Measurements from ENCODE around the gene DLL3.

DLL3 gene

DNA sequence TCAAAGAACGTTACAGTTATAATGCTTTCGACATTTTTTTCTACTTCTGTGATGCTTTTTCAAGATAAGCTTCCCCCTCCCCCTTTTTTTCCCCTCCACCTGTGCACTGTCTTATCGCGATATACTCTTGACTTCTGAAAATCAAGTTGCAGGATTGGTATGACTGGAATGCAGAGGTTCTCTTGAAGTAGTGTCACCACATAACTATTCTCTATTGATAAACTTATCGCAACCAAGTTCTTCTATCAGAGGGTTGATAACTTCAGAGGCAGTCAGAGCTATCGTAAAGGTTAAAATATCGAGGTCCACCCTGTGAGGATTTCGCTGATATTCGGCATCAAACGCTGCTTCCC lies 40.4 kb downstream of the DLL3 start:
- H3K4me1 ChIP-seq (ENCODE audit: control insufficient read depth, insufficient read depth, low read length, poor library complexity, severe bottlenecking) = peaks cover 7% of the 10 kb centered on the region
- H3K27ac ChIP-seq (ENCODE audit: low read depth, low read length, severe bottlenecking) = peak overlapping the region; percentile 97
- no peaks in the 10 kb centered on the region for H3K36me3 ChIP-seq (ENCODE audit: control insufficient read depth, insufficient read depth, low read length)
- 5 to 6% methylated on average over 8 of the region's 10 CpGs for WGBS, 2 experiments (ENCODE audit: insufficient coverage in 2 of 2)
- H3K4me3 ChIP-seq (ENCODE audit: extremely low read depth, insufficient read depth, low read length, poor library complexity, severe bottlenecking) = peak overlapping the region; percentile 62
- no peaks in the 10 kb centered on the region for H3K9me3 ChIP-seq (ENCODE audit: control insufficient read depth, low read length)

DNA sequence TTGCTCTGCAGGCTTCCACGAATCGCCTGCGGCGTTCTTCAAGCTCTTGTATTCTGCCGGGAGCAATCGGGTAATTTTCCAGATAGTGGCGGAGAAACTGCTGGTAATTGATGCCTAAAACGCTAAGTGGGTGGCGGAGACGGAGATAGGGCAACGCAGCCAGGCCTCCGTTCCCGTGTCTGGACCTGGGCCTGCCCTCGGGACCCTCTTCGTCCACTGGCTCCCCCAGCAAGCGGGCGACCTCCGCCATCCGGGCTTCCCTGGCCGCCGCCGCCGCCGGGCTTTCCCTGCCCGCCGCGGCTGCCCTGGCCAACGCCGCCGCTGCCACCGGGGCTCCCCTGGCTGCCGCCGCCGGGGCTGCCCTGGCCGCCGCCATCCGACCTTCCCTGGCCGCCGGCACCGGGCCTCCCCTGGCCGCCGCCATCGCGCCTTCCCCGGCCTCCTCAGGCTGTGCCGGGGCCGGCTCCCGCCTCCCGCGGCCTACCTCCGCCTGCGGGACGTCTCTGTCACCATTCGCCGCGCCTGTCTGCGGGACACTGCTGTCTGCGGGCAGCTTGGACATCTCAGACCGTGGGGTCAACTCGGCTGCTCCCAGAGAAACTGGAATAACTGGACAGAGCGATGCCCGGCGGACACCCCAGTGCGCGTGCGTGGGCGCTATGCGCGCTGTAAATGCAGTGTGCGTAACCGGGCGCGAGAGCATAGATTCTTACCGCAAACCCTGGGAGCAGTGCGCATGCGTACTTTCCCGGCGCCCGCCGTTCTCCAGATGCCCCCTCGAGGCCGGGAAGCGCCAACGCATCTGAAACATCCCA lies 41.0 kb downstream of the DLL3 start, which contains the start of gene EID2:
EID2 (minus strand) TSS at position 644 of the 815 bp plus-strand sequence; CDS start at position 562, 82 bp downstream.
- WGBS, 2 experiments (ENCODE audit: insufficient coverage in 2 of 2) = 0 to 1% methylated on average over 79 to 80 of the region's 84 CpGs
- Histone ChIP-seq H3K4me3 (ENCODE audit: extremely low read depth, insufficient read depth, low read length, poor library complexity, severe bottlenecking) (peak within 1 kb of the TSS; percentile 62), H3K9me3 (ENCODE audit: control insufficient read depth, low read length) (no peaks in the 10 kb centered on the region), H3K36me3 (ENCODE audit: control insufficient read depth, insufficient read depth, low read length) (no peaks in the 10 kb centered on the region), H3K27ac (ENCODE audit: low read depth, low read length, severe bottlenecking) (peak within 1 kb of the TSS; percentile 97), H3K4me1 (ENCODE audit: control insufficient read depth, insufficient read depth, low read length, poor library complexity, severe bottlenecking) (peaks cover 7% of the 10 kb centered on the region)

DNA sequence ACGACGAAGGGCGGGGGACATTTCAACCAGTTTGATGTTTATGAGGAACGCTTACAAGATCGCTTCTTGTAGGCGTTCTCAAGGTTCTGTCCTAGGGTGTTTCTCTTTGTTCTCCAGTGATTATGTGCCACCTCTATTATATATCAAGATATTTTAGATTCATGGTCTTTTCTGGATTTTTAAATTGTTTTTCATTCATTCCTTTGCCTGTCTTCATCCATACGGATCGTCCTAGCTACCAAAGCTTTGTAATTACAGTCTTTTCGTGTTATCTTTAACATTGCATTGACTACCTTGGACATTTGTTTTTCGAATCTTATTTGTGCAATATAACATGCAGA lies 41.6 kb downstream of the DLL3 start:
- Histone ChIP-seq H3K4me1 (ENCODE audit: control insufficient read depth, insufficient read depth, low read length, poor library complexity, severe bottlenecking) (peaks cover 7% of the 10 kb centered on the region), H3K27ac (ENCODE audit: low read depth, low read length, severe bottlenecking) (no peak overlapping the region), H3K4me3 (ENCODE audit: extremely low read depth, insufficient read depth, low read length, poor library complexity, severe bottlenecking) (no peak overlapping the region), H3K36me3 (ENCODE audit: control insufficient read depth, insufficient read depth, low read length) (no peaks in the 10 kb centered on the region), H3K9me3 (ENCODE audit: control insufficient read depth, low read length) (no peaks in the 10 kb centered on the region)
- WGBS, 2 experiments (ENCODE audit: insufficient coverage in 2 of 2) = 0 to 43% methylated on average over 2 to 5 of the region's 10 CpGs

DNA sequence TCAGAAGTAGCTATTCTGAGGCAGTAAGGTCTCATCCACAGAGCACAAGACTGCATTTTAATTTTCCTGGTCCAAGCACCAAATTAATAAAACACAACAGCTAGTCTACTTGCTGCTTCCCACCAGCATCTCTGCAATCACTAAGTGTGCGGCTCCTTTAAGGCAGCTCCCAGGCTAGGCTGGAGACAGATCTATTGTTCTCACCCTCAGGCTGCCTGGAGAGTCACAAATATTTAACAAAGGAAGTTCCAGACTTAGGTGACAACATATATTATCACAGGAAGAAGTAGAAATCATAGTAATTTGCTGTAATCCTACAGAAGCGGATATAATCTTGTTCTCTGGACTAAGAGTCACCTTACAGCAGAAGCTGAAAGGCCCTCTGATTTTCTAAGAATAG lies 43.5 kb downstream of the DLL3 start:
- 56 to 70% methylated on average over 2 of the region's 2 CpGs for WGBS, 2 experiments (ENCODE audit: insufficient coverage in 2 of 2)
- Histone ChIP-seq H3K4me1 (ENCODE audit: control insufficient read depth, insufficient read depth, low read length, poor library complexity, severe bottlenecking) (peaks cover 7% of the 10 kb centered on the region), H3K36me3 (ENCODE audit: control insufficient read depth, insufficient read depth, low read length) (no peaks in the 10 kb centered on the region), H3K9me3 (ENCODE audit: control insufficient read depth, low read length) (no peaks in the 10 kb centered on the region), H3K27ac (ENCODE audit: low read depth, low read length, severe bottlenecking) (no peak overlapping the region), H3K4me3 (ENCODE audit: extremely low read depth, insufficient read depth, low read length, poor library complexity, severe bottlenecking) (no peak overlapping the region)

DNA sequence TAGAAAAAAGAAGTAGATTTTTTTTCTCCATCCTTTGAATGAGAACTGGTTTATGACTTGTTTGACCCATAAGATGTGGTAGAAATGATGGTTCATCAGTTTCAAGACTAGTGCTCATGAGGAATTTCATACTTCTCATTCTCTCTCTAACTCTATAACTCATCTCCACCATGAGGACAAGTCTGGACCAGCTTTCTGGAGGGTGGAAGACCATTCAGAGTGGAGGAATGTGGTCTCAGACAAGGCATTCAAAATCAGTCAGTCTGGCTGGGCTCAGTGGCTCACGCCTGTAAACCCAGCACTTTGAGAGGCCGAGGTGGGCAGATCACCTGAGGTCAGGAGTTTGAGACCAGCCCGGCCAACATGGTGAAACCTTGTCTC lies 44.7 kb downstream of the DLL3 start:
- Histone ChIP-seq H3K9me3 (ENCODE audit: control insufficient read depth, low read length) (no peaks in the 10 kb centered on the region), H3K27ac (ENCODE audit: low read depth, low read length, severe bottlenecking) (no peak overlapping the region), H3K4me1 (ENCODE audit: control insufficient read depth, insufficient read depth, low read length, poor library complexity, severe bottlenecking) (peaks cover 5% of the 10 kb centered on the region), H3K4me3 (ENCODE audit: extremely low read depth, insufficient read depth, low read length, poor library complexity, severe bottlenecking) (no peak overlapping the region), H3K36me3 (ENCODE audit: control insufficient read depth, insufficient read depth, low read length) (no peaks in the 10 kb centered on the region)
- WGBS, 2 experiments (ENCODE audit: insufficient coverage in 2 of 2) = 93 to 96% methylated on average over 2 to 3 of the region's 3 CpGs

DNA sequence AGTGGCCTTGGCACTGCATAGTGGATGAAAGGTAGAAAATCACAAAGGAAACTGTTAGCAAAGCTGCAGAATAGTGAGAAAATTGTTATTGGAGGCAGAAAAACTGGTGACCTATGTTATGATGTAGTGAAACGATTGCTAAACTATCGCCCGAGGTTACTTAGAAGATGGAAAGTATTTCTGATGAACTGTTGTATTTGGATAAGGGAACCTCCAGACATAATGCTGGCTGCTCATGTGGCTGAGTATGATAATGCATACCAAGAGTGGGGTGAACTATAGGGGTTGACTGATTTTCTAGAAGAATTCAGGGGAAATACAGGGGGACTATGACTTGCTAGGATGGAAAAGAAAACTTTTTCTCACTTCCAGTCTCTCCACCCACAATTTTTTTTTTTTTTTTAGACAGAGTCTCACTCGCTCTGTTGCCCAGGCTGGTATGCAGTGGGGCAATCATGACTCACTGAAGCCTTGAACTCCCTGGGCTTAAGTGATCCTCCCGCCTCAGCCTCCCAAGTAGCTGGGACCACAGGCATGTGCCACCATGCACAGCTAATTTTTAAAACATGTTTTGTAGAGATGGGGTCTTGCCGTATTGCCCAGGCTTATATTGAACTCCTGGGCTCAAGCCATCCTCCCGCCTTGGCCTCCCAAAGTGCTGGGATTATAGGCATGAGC lies 45.6 kb downstream of the DLL3 start:
- H3K4me1 ChIP-seq (ENCODE audit: control insufficient read depth, insufficient read depth, low read length, poor library complexity, severe bottlenecking) = no peaks in the 10 kb centered on the region
- WGBS, 2 experiments (ENCODE audit: insufficient coverage in 2 of 2) = 94 to 97% methylated on average over 5 to 6 of the region's 7 CpGs
- no peaks in the 10 kb centered on the region for H3K9me3 ChIP-seq (ENCODE audit: control insufficient read depth, low read length)
- H3K36me3 ChIP-seq (ENCODE audit: control insufficient read depth, insufficient read depth, low read length) = no peaks in the 10 kb centered on the region
- H3K4me3 ChIP-seq (ENCODE audit: extremely low read depth, insufficient read depth, low read length, poor library complexity, severe bottlenecking) = no peak overlapping the region
- H3K27ac ChIP-seq (ENCODE audit: low read depth, low read length, severe bottlenecking) = no peak overlapping the region

DNA sequence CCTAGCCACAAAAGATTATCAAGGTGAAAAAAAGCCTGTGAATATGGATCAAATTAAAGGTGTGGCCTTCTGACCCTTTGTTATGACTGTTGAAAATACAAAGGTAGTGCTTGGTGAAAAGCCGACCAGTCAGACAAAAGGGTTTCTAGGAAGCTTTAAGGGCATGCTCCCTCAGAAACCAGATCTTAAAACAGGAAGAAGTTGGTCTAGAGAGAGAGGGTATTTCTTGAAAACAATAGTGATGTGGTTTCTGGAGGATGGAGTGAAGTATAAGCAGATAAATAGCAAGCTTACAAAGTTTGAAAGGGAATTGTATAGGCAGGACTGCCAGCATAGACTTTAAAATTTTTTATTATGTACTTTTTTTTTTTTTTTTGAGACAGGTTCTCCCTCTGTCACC lies 46.2 kb downstream of the DLL3 start:
- no peaks in the 10 kb centered on the region for H3K9me3 ChIP-seq (ENCODE audit: control insufficient read depth, low read length)
- H3K4me1 ChIP-seq (ENCODE audit: control insufficient read depth, insufficient read depth, low read length, poor library complexity, severe bottlenecking) = no peaks in the 10 kb centered on the region
- H3K27ac ChIP-seq (ENCODE audit: low read depth, low read length, severe bottlenecking) = no peak overlapping the region
- H3K4me3 ChIP-seq (ENCODE audit: extremely low read depth, insufficient read depth, low read length, poor library complexity, severe bottlenecking) = no peak overlapping the region
- no peaks in the 10 kb centered on the region for H3K36me3 ChIP-seq (ENCODE audit: control insufficient read depth, insufficient read depth, low read length)
- 89% methylated on average over 1 of the region's 1 CpG; no CpG with 5 or more reads in 1 of the 2 experiments for WGBS, 2 experiments (ENCODE audit: insufficient coverage in 2 of 2)

DNA sequence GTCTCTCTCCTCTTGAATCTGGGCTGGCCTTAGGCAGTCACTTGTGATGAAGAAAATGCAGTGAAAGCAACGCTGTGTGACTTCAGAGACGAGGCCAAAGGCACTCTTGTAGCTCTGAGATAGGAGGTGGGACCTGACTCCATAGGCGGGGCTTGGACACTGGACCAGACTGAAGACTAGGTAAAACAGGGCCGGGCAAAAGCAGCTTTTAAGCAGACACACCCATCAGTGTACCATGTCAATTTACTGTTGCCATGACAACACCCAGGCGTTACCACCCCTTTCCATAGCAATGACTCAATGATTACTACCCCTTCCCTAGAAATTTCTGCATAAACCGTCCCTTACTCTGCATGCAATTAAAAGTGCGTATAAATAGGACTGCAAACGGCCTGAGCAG lies 47.9 kb downstream of the DLL3 start:
- no peak overlapping the region for H3K4me3 ChIP-seq (ENCODE audit: extremely low read depth, insufficient read depth, low read length, poor library complexity, severe bottlenecking)
- no peaks in the 10 kb centered on the region for H3K36me3 ChIP-seq (ENCODE audit: control insufficient read depth, insufficient read depth, low read length)
- 67% methylated on average over 5 to 8 of the region's 8 CpGs for WGBS, 2 experiments (ENCODE audit: insufficient coverage in 2 of 2)
- no peak overlapping the region for H3K27ac ChIP-seq (ENCODE audit: low read depth, low read length, severe bottlenecking)
- no peaks in the 10 kb centered on the region for H3K9me3 ChIP-seq (ENCODE audit: control insufficient read depth, low read length)
- H3K4me1 ChIP-seq (ENCODE audit: control insufficient read depth, insufficient read depth, low read length, poor library complexity, severe bottlenecking) = no peaks in the 10 kb centered on the region

DNA sequence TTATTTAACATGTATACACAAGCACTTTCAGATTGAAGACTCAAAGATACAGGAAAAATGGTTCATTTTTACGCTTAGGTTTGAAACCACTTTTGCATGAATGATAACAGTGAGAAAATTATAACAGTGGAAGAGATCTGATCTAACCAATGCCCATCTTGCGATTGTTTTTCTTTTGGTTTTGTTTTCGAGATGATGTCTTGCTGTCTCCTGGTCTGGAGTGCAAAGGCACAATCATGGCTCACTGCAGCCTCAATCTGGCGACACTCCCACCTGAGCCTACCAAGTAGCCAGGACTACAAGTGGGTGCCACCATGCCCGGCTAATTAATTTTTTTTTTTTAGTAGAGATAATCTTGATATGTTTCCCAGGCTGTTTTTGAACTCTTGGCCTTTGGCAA lies 51.5 kb downstream of the DLL3 start:
- no peak overlapping the region for H3K27ac ChIP-seq (ENCODE audit: low read depth, low read length, severe bottlenecking)
- no peaks in the 10 kb centered on the region for H3K4me1 ChIP-seq (ENCODE audit: control insufficient read depth, insufficient read depth, low read length, poor library complexity, severe bottlenecking)
- no peaks in the 10 kb centered on the region for H3K9me3 ChIP-seq (ENCODE audit: control insufficient read depth, low read length)
- H3K4me3 ChIP-seq (ENCODE audit: extremely low read depth, insufficient read depth, low read length, poor library complexity, severe bottlenecking) = no peak overlapping the region
- WGBS, 2 experiments (ENCODE audit: insufficient coverage in 2 of 2) = 90 to 93% methylated on average over 3 to 4 of the region's 5 CpGs
- no peaks in the 10 kb centered on the region for H3K36me3 ChIP-seq (ENCODE audit: control insufficient read depth, insufficient read depth, low read length)

DNA sequence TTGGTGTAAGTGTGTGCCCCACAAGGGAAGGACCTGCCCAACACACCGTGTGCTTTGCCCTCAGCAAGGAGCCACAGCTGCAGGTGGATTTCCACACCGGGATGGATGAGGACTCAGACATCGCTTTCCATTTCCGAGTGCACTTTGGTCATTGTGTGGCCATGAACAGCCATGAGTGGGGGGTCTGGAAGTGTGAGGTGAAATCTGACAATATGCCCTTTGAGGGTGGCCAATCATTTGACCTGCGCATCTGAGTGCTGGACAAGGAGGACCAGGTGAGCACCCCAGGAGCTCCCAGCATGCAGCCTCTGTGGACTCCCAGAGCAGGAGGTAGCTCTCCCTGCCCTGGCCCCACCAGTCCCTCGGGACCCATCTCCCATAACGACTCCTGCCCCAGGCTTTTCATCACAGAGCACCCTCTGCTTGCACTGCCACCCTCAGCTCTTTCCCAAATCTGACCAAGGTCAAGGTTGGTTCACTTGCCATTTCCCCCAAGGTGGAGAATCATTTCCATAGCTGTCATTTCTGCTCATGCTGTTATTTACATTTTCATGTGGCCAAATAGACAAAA lies 54.4 kb downstream of the DLL3 start:
- Histone ChIP-seq H3K9me3 (ENCODE audit: control insufficient read depth, low read length) (no peaks in the 10 kb centered on the region), H3K27ac (ENCODE audit: low read depth, low read length, severe bottlenecking) (no peak overlapping the region), H3K36me3 (ENCODE audit: control insufficient read depth, insufficient read depth, low read length) (no peaks in the 10 kb centered on the region), H3K4me3 (ENCODE audit: extremely low read depth, insufficient read depth, low read length, poor library complexity, severe bottlenecking) (no peak overlapping the region), H3K4me1 (ENCODE audit: control insufficient read depth, insufficient read depth, low read length, poor library complexity, severe bottlenecking) (no peaks in the 10 kb centered on the region)
- 64 to 65% methylated on average over 6 to 7 of the region's 7 CpGs for WGBS, 2 experiments (ENCODE audit: insufficient coverage in 2 of 2)

All from mesodermal cell (in vitro differentiated cells).